IPS-NIHi11 (cell line): Measurements from ENCODE around the gene MLLT1.

Source experiments
- DNase-seq: peaks from one replicate; pipeline ENCODE4 v3.0.0; 2012; ENCODE audit warnings: mixed read lengths, low spot score

MLLT1 gene

GRCh38 chr19:6221220-6221877 is 58.4 kb downstream of the MLLT1 start:
- DNase-seq, result no peak

- no peak for DNase-seq
Measured at GRCh38 chr19:6220385-6221191, 59.2 kb downstream of the MLLT1 start.

- no peak for DNase-seq
Measured at GRCh38 chr19:6219586-6220290, 60.0 kb downstream of the MLLT1 start.

- DNase-seq, result no peak
Measured at GRCh38 chr19:6219147-6219525, 60.6 kb downstream of the MLLT1 start.

GRCh38 chr19:6218491-6219146 is 61.2 kb downstream of the MLLT1 start:
- peak; percentile 97 for DNase-seq

GRCh38 chr19:6217752-6218334 is 61.9 kb downstream of the MLLT1 start:
- no peak for DNase-seq

- peak; percentile 86 for DNase-seq
Measured at GRCh38 chr19:6216996-6217751, 62.6 kb downstream of the MLLT1 start.

GRCh38 chr19:6216236-6216995 is 63.4 kb downstream of the MLLT1 start:
- DNase-seq, result peak; percentile 29

GRCh38 chr19:6215701-6216235 is 64.0 kb downstream of the MLLT1 start:
- no peak for DNase-seq

GRCh38 chr19:6214881-6215541 is 64.8 kb downstream of the MLLT1 start:
- DNase-seq, result peak; percentile 7

- DNase-seq, result peak; percentile 27
Measured at GRCh38 chr19:6213696-6214641, 65.8 kb downstream of the MLLT1 start.

- no peak for DNase-seq
Measured at GRCh38 chr19:6213266-6213595, 66.5 kb downstream of the MLLT1 start.

GRCh38 chr19:6212403-6213265 is 67.1 kb downstream of the MLLT1 start:
- DNase-seq, result peak; percentile 5

GRCh38 chr19:6211632-6212402 is 68.0 kb downstream of the MLLT1 start:
- peak; percentile 13 for DNase-seq

- no peak for DNase-seq
Measured at GRCh38 chr19:6210721-6211600, 68.8 kb downstream of the MLLT1 start.

- DNase-seq, result no peak
Measured at GRCh38 chr19:6210091-6210490, 69.7 kb downstream of the MLLT1 start.
